PC-9 (cell line): Measurements from ENCODE around the gene CNTNAP5. TPM values are rescaled to one million over a fixed set of nuclear protein-coding genes. Genes with fewer than 3 reads are reported as not detected.

Source experiments
- BruUV-seq: library from RNA; stranded (reverse); fragments of 400-500 nt; replicated peaks from 2 replicates; lab custom pipeline; 2021; lab: Mats Ljungman, UMichigan
- CTCF ChIA-PET: fragments of 300-600 bp; sonication (Branson Sonifier 250); formaldehyde crosslinking; loops from one replicate; lab custom pipeline; 2022; ENCODE audit warnings: antibody characterized with exemption; lab: Charles Lee
- POLR2A ChIA-PET: fragments of 300-600 bp; sonication (Branson Sonifier 250); formaldehyde crosslinking; loops from one replicate; lab custom pipeline; 2022; ENCODE audit warnings: antibody characterized with exemption; ENCODE audit not compliant: unreplicated experiment; lab: Charles Lee
- DNase-seq, 2 experiments: peaks; one replicate each; pipeline versions ENCODE4 v3.0.0 to v3.0.0-alpha.2; 2015 to 2022; ENCODE audit warnings: mixed read lengths in 1 of 2
- H2AFZ ChIP-seq: fragments of 200-600 bp; sonication (generic); 2 replicates; pipeline ENCODE4 v1.8.1; 2017; ENCODE audit warnings: antibody characterized with exemption
- H3F3A ChIP-seq: fragments of 200-600 bp; sonication (generic); 2 replicates; pipeline ENCODE4 v1.8.1; 2017; ENCODE audit warnings: antibody characterized with exemption, mild to moderate bottlenecking, low read depth; ENCODE audit not compliant: insufficient read depth
- H3K27ac ChIP-seq: fragments of 200-600 bp; sonication (generic); 2 replicates; pipeline ENCODE4 v1.6.1; 2016; ENCODE audit warnings: mixed run types
- H3K27me3 ChIP-seq: fragments of 200-600 bp; sonication (generic); 2 replicates; pipeline ENCODE4 v1.6.1; 2016; ENCODE audit warnings: low read depth, mixed run types; ENCODE audit not compliant: insufficient read depth
- H3K36me3 ChIP-seq: fragments of 200-600 bp; sonication (generic); 2 replicates; pipeline ENCODE4 v1.6.1; 2016; ENCODE audit warnings: low read depth, mixed run types
- H3K4me1 ChIP-seq: fragments of 200-600 bp; sonication (generic); replicated peaks from 2 replicates; pipeline ENCODE4 v1.6.1; 2016; ENCODE audit warnings: mixed run types; ENCODE audit not compliant: insufficient read depth
- H3K4me2 ChIP-seq: fragments of 200-600 bp; sonication (generic); 2 replicates; pipeline ENCODE4 v1.6.1; 2017; ENCODE audit warnings: mixed run types
- H3K4me3 ChIP-seq: fragments of 200-600 bp; sonication (generic); 2 replicates; pipeline ENCODE4 v1.6.1; 2016; ENCODE audit warnings: mixed run types
- H3K79me2 ChIP-seq: fragments of 200-600 bp; sonication (generic); 2 replicates; pipeline ENCODE4 v1.6.1; 2017; ENCODE audit warnings: low read depth, mixed run types
- H3K9me2 ChIP-seq: fragments of 200-600 bp; sonication (generic); 2 replicates; pipeline ENCODE4 v1.8.1; 2017; ENCODE audit warnings: mild to moderate bottlenecking; ENCODE audit not compliant: insufficient read depth
- H3K9me3 ChIP-seq: fragments of 200-600 bp; sonication (generic); 2 replicates; pipeline ENCODE4 v1.8.1; 2016; ENCODE audit warnings: low read depth; ENCODE audit not compliant: insufficient read depth
- H4K20me1 ChIP-seq: fragments of 200-600 bp; sonication (generic); 2 replicates; pipeline ENCODE4 v1.8.1; 2017; ENCODE audit not compliant: insufficient read depth
- EZH2 ChIP-seq: fragments of 200-600 bp; sonication (generic); IDR thresholded peaks from 2 replicates; pipeline ENCODE4 v1.8.0; 2017; ENCODE audit warnings: antibody characterized with exemption, low read depth
- intact Hi-C: fragments of 100-400 bp; cut with micrococcal nuclease; formaldehyde crosslinking; loops from one replicate; pipeline ENCODE4 v1.10.0; 2022; ENCODE audit not compliant: unreplicated experiment
- total RNA-seq: library from RNA; stranded (reverse); gene quantifications from 2 replicates; pipeline ENCODE4 v1.2.3, GENCODE V29; 2021
- TF ChIP-seq, protein P1 (sequence below): fragments of 200-600 bp; sonication (generic); conservative IDR thresholded peaks from 2 replicates; pipeline ENCODE4 v1.6.1; 2017; ENCODE audit warnings: mixed run types, antibody characterized with exemption, mild to moderate bottlenecking, moderate library complexity

CNTNAP5 gene
- total RNA-seq, 1 experiment from 2014 or later: not detected

DNA sequence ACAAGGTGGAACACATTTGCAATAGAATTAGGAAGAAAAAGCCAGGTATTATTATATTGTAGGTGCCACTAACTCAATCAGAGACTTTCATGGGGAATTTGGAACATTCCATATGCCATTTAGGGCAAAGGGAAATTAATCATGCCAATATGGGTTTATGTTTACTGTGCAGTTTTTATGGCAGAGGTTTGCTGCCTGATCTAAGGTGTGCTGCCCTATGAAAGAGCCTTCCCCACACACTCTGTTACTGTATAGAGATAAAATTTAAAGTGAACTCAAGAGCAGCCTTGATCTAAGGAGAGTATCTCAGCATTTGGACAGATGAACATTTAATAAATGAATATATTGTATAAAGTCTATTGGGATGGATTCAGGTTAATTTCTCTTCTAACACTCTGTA is 771.6 kb downstream of the CNTNAP5 start:
- no TSS peak for BruUV-seq
- intact Hi-C loops: no loop called here

DNA sequence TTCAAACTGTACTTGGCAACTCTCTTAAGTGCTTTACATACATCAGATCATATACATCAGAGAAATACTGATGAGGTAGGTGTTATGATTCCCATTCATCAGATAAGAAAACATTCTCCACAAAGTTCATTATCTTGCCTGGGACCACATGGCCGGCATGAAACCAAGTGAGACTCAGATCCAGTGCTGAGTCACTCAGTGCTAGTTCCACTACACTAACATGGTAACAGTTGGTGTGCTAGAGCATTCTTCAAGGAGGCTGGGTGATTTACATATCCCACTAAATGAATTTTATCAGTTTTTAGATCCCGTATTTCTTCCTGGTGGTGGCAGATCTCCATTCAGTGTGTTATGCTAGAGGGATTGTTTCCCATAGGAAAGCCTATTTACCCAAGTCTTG is 772.0 kb downstream of the CNTNAP5 start:
- CTCF ChIA-PET: no interaction called here
- H3K36me3 ChIP-seq: no peaks in the 10 kb centered on the region
- no peak for TF ChIP-seq EZH2
- TF ChIP-seq, protein P1, sequence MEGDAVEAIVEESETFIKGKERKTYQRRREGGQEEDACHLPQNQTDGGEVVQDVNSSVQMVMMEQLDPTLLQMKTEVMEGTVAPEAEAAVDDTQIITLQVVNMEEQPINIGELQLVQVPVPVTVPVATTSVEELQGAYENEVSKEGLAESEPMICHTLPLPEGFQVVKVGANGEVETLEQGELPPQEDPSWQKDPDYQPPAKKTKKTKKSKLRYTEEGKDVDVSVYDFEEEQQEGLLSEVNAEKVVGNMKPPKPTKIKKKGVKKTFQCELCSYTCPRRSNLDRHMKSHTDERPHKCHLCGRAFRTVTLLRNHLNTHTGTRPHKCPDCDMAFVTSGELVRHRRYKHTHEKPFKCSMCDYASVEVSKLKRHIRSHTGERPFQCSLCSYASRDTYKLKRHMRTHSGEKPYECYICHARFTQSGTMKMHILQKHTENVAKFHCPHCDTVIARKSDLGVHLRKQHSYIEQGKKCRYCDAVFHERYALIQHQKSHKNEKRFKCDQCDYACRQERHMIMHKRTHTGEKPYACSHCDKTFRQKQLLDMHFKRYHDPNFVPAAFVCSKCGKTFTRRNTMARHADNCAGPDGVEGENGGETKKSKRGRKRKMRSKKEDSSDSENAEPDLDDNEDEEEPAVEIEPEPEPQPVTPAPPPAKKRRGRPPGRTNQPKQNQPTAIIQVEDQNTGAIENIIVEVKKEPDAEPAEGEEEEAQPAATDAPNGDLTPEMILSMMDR: no peak
- no peaks in the 10 kb centered on the region for H3K79me2 ChIP-seq
- H3K27me3 ChIP-seq: no peaks in the 10 kb centered on the region
- BruUV-seq: no TSS peak
- no peaks in the 10 kb centered on the region; the same call in 1 of the 2 replicates for H3K9me2 ChIP-seq
- intact Hi-C loops: no loop called here
- no peaks in the 10 kb centered on the region for H4K20me1 ChIP-seq
- H2AFZ ChIP-seq: no peak overlapping the region
- no peaks in the 10 kb centered on the region for H3F3A ChIP-seq
- H3K4me3 ChIP-seq: no peak overlapping the region
- H3K4me2 ChIP-seq: no peak overlapping the region
- no peak overlapping the region for H3K27ac ChIP-seq
- no peaks in the 10 kb centered on the region for H3K9me3 ChIP-seq
- POLR2A ChIA-PET: no interaction called here
- H3K4me1 ChIP-seq: no peaks in the 10 kb centered on the region
- DNase-seq: no peak

More for the DNA sequence above, 771.6 kb downstream of the CNTNAP5 start:
- CTCF ChIA-PET: no interaction called here
- Histone ChIP-seq H3K79me2 (no peaks in the 10 kb centered on the region), H3K4me2 (no peak overlapping the region), H3K36me3 (no peaks in the 10 kb centered on the region), H3K27me3 (no peaks in the 10 kb centered on the region), H2AFZ (no peak overlapping the region), H3K27ac (no peak overlapping the region), H3K9me2 (no peaks in the 10 kb centered on the region; the same call in 1 of the 2 replicates), H4K20me1 (no peaks in the 10 kb centered on the region), H3K4me1 (no peaks in the 10 kb centered on the region), H3K4me3 (no peak overlapping the region), H3K9me3 (no peaks in the 10 kb centered on the region), H3F3A (no peaks in the 10 kb centered on the region)
- TF ChIP-seq EZH2: no peak
- TF ChIP-seq, protein P1: no peak
- POLR2A ChIA-PET: no interaction called here
- no peak for DNase-seq

DNA sequence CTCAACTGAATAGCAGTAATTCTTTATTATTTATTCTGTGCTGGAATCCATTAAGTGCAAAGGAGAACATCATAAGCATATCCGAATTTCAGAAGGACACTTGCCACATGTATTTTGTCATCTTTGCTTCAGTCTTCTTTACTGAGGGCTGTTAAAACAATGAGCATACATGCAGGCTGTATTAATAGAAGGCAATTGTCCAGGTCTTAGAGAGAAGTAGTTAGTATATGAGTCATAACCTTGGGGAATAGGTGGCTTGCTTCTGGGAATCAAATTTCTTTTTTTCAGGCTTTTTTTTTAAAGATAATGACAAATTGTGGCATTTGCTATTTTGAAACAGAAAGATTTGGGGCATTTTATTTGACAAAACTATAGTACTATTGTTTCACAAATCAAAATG is 773.5 kb downstream of the CNTNAP5 start:
- no peaks in the 10 kb centered on the region for H3K79me2 ChIP-seq
- no peak for TF ChIP-seq EZH2
- TF ChIP-seq, protein P1: no peak
- no peaks in the 10 kb centered on the region for H3F3A ChIP-seq
- intact Hi-C loops: no loop called here
- no peaks in the 10 kb centered on the region for H3K36me3 ChIP-seq
- ChIA-PET CTCF (no interaction called here), POLR2A (no interaction called here)
- H3K4me2 ChIP-seq: no peak overlapping the region
- H3K27me3 ChIP-seq: no peaks in the 10 kb centered on the region
- no peaks in the 10 kb centered on the region for H3K4me1 ChIP-seq
- H3K4me3 ChIP-seq: no peak overlapping the region
- H3K27ac ChIP-seq: no peak overlapping the region
- BruUV-seq: no TSS peak
- H3K9me3 ChIP-seq: no peaks in the 10 kb centered on the region
- DNase-seq: no peak
- H2AFZ ChIP-seq: no peak overlapping the region
- no peaks in the 10 kb centered on the region for H4K20me1 ChIP-seq
- H3K9me2 ChIP-seq: no peaks in the 10 kb centered on the region
